Esophagus muscularis mucosa (tissue), 3 donors: ENCODE results near the gene C5AR2.
"Not testable (repeated sequence)": the region's sequence is repeated elsewhere in the genome, so short reads cannot be mapped to it uniquely, and the experiment has no call there.

Source experiments
- POLR2A ChIP-seq: fragments of 450-650 bp; IDR thresholded peaks from one replicate; pipeline ENCODE4 v1.6.1; 2017; ENCODE audit warnings: antibody characterized with exemption, moderate library complexity, mild to moderate bottlenecking, low read depth
- TF ChIP-seq, protein P1 (sequence below), 3 experiments: fragments of 200-600 bp in 2 of 3; fragments of 450-650 bp in 1 of 3; sonication (generic) in 2 of 3; IDR thresholded peaks; one replicate each; pipeline ENCODE4 v1.5.1; 2017 to 2019; ENCODE audit warnings: antibody characterized with exemption in 3 of 3, mild to moderate bottlenecking in 2 of 3, moderate library complexity in 1 of 3

DNA sequence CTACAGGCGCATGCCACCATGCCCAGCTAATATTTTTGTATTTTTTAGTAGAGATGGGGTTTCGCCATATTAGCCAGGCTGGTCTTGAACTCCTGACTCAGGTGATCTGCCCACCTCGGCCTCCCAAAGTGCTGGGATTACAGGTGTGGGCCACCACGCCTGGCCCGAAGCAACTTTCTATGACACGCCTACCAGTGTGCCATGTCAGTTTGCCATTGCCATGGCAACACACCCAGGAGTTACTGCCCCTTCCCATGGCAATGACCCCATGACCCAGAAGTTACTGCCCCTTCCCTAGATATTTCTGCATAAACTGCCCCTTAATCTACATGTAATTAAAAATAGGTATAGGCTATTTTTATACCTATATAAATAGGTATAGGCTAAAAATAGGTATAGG lies 14.0 kb downstream of the C5AR2 start:
- TF ChIP-seq, protein P1, sequence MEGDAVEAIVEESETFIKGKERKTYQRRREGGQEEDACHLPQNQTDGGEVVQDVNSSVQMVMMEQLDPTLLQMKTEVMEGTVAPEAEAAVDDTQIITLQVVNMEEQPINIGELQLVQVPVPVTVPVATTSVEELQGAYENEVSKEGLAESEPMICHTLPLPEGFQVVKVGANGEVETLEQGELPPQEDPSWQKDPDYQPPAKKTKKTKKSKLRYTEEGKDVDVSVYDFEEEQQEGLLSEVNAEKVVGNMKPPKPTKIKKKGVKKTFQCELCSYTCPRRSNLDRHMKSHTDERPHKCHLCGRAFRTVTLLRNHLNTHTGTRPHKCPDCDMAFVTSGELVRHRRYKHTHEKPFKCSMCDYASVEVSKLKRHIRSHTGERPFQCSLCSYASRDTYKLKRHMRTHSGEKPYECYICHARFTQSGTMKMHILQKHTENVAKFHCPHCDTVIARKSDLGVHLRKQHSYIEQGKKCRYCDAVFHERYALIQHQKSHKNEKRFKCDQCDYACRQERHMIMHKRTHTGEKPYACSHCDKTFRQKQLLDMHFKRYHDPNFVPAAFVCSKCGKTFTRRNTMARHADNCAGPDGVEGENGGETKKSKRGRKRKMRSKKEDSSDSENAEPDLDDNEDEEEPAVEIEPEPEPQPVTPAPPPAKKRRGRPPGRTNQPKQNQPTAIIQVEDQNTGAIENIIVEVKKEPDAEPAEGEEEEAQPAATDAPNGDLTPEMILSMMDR (IDR thresholded peaks at IDR 0.05) = not testable (repeated sequence)
- TF ChIP-seq POLR2A = not testable (repeated sequence)
